Keratinocyte (primary cell): ENCODE data around the gene VASN. TPM values are rescaled to one million over a fixed set of nuclear protein-coding genes. Genes with fewer than 3 reads are reported as not detected.

Source experiments
- DNase-seq: peaks from one replicate; pipeline ENCODE4 v3.0.0-alpha.2; 2011; ENCODE audit warnings: low read depth, missing footprints, low spot score
- FAIRE-seq: peaks from 2 replicates; lab custom pipeline; 2011; peaks lifted over from hg19 to GRCh38; lab: Jason Lieb, UNC
- H2AFZ ChIP-seq: 2 replicates; pipeline ENCODE4 v1.6.0; 2012; ENCODE audit warnings: low read length, control low read depth, inconsistent platforms; ENCODE audit not compliant: control insufficient read depth
- H3K27ac ChIP-seq: 2 replicates; pipeline ENCODE4 v1.5.1; 2011; ENCODE audit warnings: low read length; ENCODE audit not compliant: control insufficient read depth, insufficient read depth
- H3K27me3 ChIP-seq: 3 replicates; pipeline ENCODE4 v1.6.0; 2011; ENCODE audit warnings: low read length; ENCODE audit not compliant: control insufficient read depth, insufficient read depth; ENCODE audit errors: extremely low read depth
- H3K36me3 ChIP-seq, 2 experiments: 2 replicates in 1 of 2; 3 replicates in 1 of 2; pipeline ENCODE4 v1.5.1; 2011; ENCODE audit warnings: low read length in 2 of 2, mild to moderate bottlenecking in 1 of 2; ENCODE audit not compliant: control insufficient read depth in 2 of 2, insufficient read depth in 2 of 2; ENCODE audit errors: extremely low read depth in 1 of 2
- H3K4me1 ChIP-seq: 3 replicates; pipeline ENCODE4 v1.5.1; 2011; ENCODE audit warnings: low read length; ENCODE audit not compliant: control insufficient read depth, insufficient read depth; ENCODE audit errors: extremely low read depth
- H3K4me2 ChIP-seq: 3 replicates; pipeline ENCODE4 v1.6.0; 2011; ENCODE audit warnings: low read depth, low read length; ENCODE audit not compliant: control insufficient read depth, insufficient read depth; ENCODE audit errors: extremely low read depth
- H3K4me3 ChIP-seq, 3 experiments: fragments of 200-600 bp in 1 of 3; sonication (generic) in 1 of 3; 2 replicates in 2 of 3; 3 replicates in 1 of 3; pipeline ENCODE4 v1.5.1; 2011 to 2016; ENCODE audit warnings: low read length in 3 of 3, mild to moderate bottlenecking in 3 of 3, control low read depth in 2 of 3, inconsistent platforms in 1 of 3, low read depth in 1 of 3, mixed read lengths in 1 of 3, mixed run types in 1 of 3, moderate library complexity in 1 of 3; ENCODE audit not compliant: control insufficient read depth in 2 of 3, insufficient read depth in 2 of 3; ENCODE audit errors: extremely low read depth in 1 of 3
- H3K79me2 ChIP-seq: 2 replicates; pipeline ENCODE4 v1.6.0; 2012; ENCODE audit warnings: low read length; ENCODE audit not compliant: control insufficient read depth, insufficient read depth
- H3K9ac ChIP-seq: 3 replicates; pipeline ENCODE4 v1.6.0; 2011; ENCODE audit warnings: low read length; ENCODE audit not compliant: control insufficient read depth, insufficient read depth; ENCODE audit errors: extremely low read depth
- H3K9me1 ChIP-seq: 3 replicates; pipeline ENCODE4 v1.6.0; 2011; ENCODE audit warnings: low read length; ENCODE audit not compliant: control insufficient read depth, insufficient read depth; ENCODE audit errors: extremely low read depth
- H3K9me3 ChIP-seq: 2 replicates; pipeline ENCODE4 v1.5.1; 2012; ENCODE audit warnings: low read depth, low read length; ENCODE audit not compliant: control insufficient read depth
- H4K20me1 ChIP-seq: 3 replicates; pipeline ENCODE4 v1.6.0; 2011; ENCODE audit warnings: low read length; ENCODE audit not compliant: control insufficient read depth, insufficient read depth; ENCODE audit errors: extremely low read depth
- EZH2 ChIP-seq: IDR thresholded peaks from one replicate; pipeline ENCODE4 v1.6.1; 2012; ENCODE audit warnings: inconsistent platforms, mild to moderate bottlenecking, low read length, moderate library complexity
- dilution Hi-C: fragments of 300-500 bp; cut with MboI; formaldehyde crosslinking; loops from one replicate; pipeline ENCODE4 v1.7.0; 2020; ENCODE audit warnings: low sequenced_read_pairs; ENCODE audit not compliant: extremely low pct_ligation_motif_present
- polyA plus RNA-seq, 5 experiments: library from polyadenylated mRNA; depleted of rRNA in 3 of 5; stranded (reverse) in 3 of 5; stranded (forward) in 1 of 5; unstranded in 1 of 5; fragments of >200 nt; gene quantifications; 1 replicate in 1 of 5; 2 replicates in 3 of 5; 3 replicates in 1 of 5; pipeline versions ENCODE4 v1.2.1 to v1.2.3, GENCODE V29; 2011 to 2012; ENCODE audit warnings: missing spikeins in 2 of 5, low read depth in 1 of 5, low replicate concordance in 1 of 5
- TF ChIP-seq, protein P1 (sequence below), 3 experiments: IDR thresholded peaks in 1 of 3; conservative IDR thresholded peaks in 1 of 3; optimal IDR thresholded peaks in 1 of 3; 2 replicates in 2 of 3; 3 replicates in 1 of 3; pipeline versions ENCODE3 to v1.5.1; 2011; ENCODE audit warnings: low read length in 3 of 3, mild to moderate bottlenecking in 3 of 3, moderate library complexity in 2 of 3, control low read depth in 1 of 3, inconsistent platforms in 1 of 3; ENCODE audit not compliant: insufficient read depth in 2 of 3; ENCODE audit errors: extremely low read depth in 1 of 3

The VASN gene
- polyA plus RNA-seq, 1 donor (not counting 4 experiments of a cell fraction or from before 2014, with no cell fraction given) = 0.37 TPM

DNA sequence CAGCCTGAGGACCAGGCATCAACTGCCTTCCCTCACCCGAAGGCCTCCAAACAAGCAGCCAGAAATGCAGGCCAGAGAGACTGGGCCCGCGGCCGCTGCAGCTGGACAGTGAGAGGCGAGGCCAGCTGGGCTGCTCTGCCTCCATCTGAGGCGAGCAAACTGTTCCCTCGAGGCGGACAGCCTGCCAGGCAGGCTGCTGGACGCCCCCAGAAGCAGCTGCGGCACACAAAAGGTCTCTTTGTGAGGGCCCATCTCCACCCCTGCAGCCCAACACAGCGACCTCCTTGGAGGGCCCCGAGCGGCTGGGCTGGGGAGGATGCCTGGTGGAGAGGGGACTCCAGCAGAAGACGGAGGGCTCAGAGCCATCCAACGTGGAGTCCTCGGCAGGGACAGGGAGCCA is 40.0 kb downstream of the VASN start:
- H4K20me1 ChIP-seq = peaks cover 12% of the 10 kb centered on the region
- no peak for TF ChIP-seq EZH2
- TF ChIP-seq, protein P1, sequence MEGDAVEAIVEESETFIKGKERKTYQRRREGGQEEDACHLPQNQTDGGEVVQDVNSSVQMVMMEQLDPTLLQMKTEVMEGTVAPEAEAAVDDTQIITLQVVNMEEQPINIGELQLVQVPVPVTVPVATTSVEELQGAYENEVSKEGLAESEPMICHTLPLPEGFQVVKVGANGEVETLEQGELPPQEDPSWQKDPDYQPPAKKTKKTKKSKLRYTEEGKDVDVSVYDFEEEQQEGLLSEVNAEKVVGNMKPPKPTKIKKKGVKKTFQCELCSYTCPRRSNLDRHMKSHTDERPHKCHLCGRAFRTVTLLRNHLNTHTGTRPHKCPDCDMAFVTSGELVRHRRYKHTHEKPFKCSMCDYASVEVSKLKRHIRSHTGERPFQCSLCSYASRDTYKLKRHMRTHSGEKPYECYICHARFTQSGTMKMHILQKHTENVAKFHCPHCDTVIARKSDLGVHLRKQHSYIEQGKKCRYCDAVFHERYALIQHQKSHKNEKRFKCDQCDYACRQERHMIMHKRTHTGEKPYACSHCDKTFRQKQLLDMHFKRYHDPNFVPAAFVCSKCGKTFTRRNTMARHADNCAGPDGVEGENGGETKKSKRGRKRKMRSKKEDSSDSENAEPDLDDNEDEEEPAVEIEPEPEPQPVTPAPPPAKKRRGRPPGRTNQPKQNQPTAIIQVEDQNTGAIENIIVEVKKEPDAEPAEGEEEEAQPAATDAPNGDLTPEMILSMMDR (optimal IDR thresholded peaks at IDR 0.05 in 1 of 3, IDR thresholded peaks at IDR 0.05 in 1 of 3, conservative IDR thresholded peaks at IDR 0.05 in 1 of 3; ENCODE audit: extremely low read depth in 1 of 3, insufficient read depth in 2 of 3, low read length in 3 of 3) = no peak
- H3K27ac ChIP-seq = no peak overlapping the region
- H2AFZ ChIP-seq = no peak overlapping the region
- no peaks in the 10 kb centered on the region for H3K9me3 ChIP-seq
- H3K79me2 ChIP-seq = peaks cover 30% of the 10 kb centered on the region
- no peaks in the 10 kb centered on the region for H3K27me3 ChIP-seq
- no peak overlapping the region for H3K4me3 ChIP-seq
- no peak overlapping the region for H3K9ac ChIP-seq
- no peak overlapping the region for H3K4me2 ChIP-seq
- dilution Hi-C loops = no loop called here
- peaks cover 16 to 21% of the 10 kb centered on the region in 2 experiments for H3K36me3 ChIP-seq
- peaks cover 14% of the 10 kb centered on the region for H3K4me1 ChIP-seq
- FAIRE-seq (no peak), DNase-seq (no peak)
- no peaks in the 10 kb centered on the region for H3K9me1 ChIP-seq

DNA sequence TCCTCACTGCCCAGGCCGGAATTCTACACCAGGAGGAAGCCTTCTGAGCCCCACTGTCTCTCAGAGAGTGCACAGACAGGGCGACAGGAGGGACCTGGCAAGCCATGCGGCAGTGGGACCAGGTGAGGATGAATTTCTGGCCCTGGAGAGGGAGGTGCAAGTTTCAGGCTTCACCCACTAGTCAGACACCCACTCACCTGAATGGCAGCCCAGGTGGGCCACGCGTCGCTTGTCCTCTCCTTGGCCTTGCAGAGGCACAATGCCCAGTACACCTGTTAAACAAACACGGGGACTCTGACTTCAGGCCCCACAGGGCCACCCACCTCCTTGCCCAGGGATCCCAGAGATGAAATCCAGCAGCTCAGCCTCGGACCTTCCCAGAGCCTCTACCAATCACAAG is 40.5 kb downstream of the VASN start:
- no peak overlapping the region for H2AFZ ChIP-seq
- TF ChIP-seq, protein P1 (optimal IDR thresholded peaks at IDR 0.05 in 1 of 3, IDR thresholded peaks at IDR 0.05 in 1 of 3, conservative IDR thresholded peaks at IDR 0.05 in 1 of 3; ENCODE audit: extremely low read depth in 1 of 3, insufficient read depth in 2 of 3, low read length in 3 of 3) = no peak
- no peak for TF ChIP-seq EZH2
- no peaks in the 10 kb centered on the region for H3K27me3 ChIP-seq
- no peak overlapping the region for H3K27ac ChIP-seq
- no peaks in the 10 kb centered on the region for H3K9me3 ChIP-seq
- dilution Hi-C loops = no loop called here
- H3K79me2 ChIP-seq = peaks cover 30% of the 10 kb centered on the region
- H3K4me1 ChIP-seq = peaks cover 18% of the 10 kb centered on the region
- H4K20me1 ChIP-seq = peaks cover 12% of the 10 kb centered on the region
- DNase-seq (no peak), FAIRE-seq (no peak)
- no peaks in the 10 kb centered on the region for H3K9me1 ChIP-seq
- H3K36me3 ChIP-seq = peaks cover 16 to 21% of the 10 kb centered on the region in 2 experiments
- no peak overlapping the region for H3K4me2 ChIP-seq
- H3K9ac ChIP-seq = no peak overlapping the region
- no peak overlapping the region for H3K4me3 ChIP-seq
